Measurements from ENCODE around the gene C19orf18. TPM values are rescaled to one million over a fixed set of nuclear protein-coding genes. Genes with fewer than 3 reads are reported as not detected.
A peak's percentile ranks its signal among the peaks of the same experiment; 100 is the strongest.

The C19orf18 gene
- total RNA-seq, 1 donor from 2014 or later, result not detected

DNA sequence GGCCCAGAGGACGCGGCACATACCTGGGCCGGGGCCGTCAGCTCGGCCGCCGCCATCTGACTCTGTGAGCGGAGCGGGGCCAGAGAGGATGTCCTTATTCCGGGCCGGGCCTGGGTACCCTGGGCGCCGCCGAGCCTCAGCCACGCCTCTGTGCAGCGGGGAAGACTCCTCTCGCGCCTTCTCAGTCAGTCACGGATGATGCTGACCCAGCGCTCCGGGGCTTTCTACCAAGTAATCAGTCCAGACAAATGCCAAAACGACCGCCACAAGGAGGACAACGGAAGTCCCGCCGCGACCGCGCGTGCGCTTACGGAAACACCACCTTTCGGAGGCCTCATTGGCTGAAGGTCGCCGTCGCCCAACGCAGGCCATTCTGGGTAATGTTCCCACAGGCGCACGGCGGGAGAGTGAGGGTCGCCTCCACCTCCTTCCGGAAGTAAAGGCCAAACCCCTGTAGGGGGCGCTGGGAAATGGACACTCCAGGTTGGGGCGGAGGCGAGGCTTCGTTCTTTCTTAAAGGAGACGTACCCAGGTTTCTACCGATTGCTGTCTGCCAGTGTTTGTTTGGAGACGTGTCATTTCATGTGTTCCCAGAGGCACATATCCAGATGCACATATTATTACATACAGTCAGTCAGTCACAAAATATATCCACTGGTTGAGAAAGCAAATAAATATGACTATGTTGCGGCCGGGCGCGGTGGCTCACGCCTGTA, 26.8 kb downstream of the C19orf18 start, which contains the start of gene ZNF256:
Gene ZNF256 (minus strand): TSS at position 288 of the 716 bp plus-strand sequence. CDS start 232 bp downstream, at position 56.
- DNase-seq (ENCODE audit: low spot score), result peak; percentile 97

GRCh38 chr19:57947088-57947418, 27.3 kb downstream of the C19orf18 start:
- no peak for DNase-seq (ENCODE audit: low spot score)

- no peak for DNase-seq (ENCODE audit: low spot score)
These were observed 28.0 kb downstream of the C19orf18 start for GRCh38 chr19:57946316-57946715.

DNA sequence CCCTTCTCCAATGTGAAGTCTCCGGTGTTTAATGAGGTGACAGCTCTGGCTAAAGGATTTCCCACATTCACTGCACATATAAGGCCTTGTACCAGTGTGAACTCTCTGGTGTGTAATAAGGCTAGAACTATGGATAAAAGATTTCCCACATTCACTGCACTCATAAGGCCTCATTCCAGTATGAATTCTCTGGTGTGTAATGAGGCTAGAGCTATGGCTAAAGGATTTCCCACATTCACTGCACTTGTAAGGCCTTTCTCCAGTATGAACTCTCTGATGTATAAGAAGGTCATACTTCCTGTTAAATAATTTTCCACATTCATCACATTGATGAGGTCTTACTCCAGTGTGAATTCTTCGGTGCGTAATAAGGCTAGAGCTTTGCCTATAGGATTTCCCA, 32.7 kb downstream of the C19orf18 start:
- DNase-seq (ENCODE audit: low spot score), result no peak

GRCh38 chr19:57935731-57936130, 38.6 kb downstream of the C19orf18 start:
- no peak for DNase-seq (ENCODE audit: low spot score)

DNA sequence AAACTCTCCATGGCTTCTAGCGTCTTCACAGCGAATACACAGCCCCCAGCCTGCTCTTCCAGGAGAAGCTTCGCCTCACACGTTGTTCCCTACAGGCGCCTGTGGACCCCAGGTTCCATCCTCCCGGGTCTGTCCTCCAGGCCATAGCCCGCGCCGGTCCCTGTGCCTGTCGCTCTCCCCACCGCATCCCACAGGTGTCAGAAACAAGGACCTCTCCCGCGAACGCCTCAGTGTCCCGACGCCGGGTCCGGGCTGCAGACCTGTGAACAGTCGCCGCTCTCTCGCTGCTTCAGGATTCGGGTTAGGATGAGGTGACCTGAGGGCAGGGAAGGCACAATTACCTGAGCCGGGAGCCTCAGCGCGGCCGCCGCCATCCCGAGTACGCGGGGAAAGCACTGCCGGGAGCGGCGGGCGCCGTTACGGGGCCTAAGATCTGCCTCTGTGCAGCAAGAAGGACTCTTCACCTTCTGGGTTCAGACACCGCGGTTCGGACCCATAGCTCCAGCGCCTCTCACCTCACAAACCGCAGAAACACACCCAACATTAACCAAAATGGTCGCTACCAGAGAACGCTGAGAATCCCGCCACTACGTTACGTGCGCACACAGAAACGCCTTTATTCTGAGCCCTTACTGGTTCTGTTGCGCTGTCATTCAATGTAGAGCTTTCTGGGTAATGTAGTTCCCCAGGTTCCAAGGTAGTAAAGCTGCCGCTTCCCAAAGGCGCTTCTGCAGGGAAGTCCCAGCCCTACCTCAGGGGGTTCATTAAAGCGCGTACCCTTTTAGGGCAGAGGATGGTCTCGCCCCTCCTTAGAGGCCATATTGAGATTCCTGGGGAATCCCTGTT, 39.3 kb downstream of the C19orf18 start, which contains the start of gene ZNF418:
Gene ZNF418 (minus strand): TSS at position 583 of the 846 bp plus-strand sequence. CDS start 1,580 bp downstream, outside the sequence.
- peak; percentile 93 for DNase-seq (ENCODE audit: low spot score)

DNA sequence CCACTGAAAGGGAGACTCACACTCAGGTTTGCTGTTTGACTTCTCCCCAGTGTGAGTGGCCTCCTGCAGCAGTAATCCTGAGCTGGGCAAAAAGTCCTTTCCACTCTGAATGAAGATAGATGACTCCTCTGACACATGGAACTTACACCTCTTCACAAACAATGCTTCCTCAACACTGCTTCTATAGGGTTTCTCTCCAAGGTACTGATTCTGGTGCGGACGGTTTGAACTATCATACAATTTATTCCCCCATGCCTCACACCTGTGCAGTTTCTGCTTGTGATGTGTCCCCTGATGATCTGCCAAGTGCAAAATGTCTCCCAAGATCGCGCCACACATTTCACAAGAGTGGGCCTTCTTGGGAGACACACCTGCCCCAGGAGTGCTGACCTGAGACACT, 46.7 kb downstream of the C19orf18 start:
- DNase-seq (ENCODE audit: low spot score), result no peak

- peak; percentile 99 for DNase-seq (ENCODE audit: low spot score)
These were observed 58.0 kb downstream of the C19orf18 start, which contains the start of gene ZNF417 for GRCh38 chr19:57916168-57916995. ZNF417 (minus strand) TSS chr19:57916592; CDS start chr19:57916411, 181 bp downstream.

DNA sequence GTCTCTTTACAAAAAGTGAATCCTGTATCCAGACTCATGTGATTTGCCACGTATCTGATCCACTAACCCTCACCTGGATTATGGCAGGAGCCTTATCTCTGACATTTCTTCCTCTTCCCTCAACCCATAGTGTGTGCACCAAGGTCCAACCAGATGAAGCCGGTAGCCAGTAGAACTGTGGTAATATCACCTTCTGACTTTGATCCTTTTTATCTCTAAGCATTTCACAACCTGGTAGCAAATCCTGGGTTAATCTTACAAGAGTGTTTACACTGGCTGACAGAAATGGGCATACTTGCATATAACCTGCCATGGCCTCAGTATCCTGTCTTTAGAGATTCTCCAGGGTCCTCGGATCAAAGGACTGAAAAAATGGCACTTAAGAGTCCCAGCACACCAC, 59.8 kb downstream of the C19orf18 start:
- no peak for DNase-seq (ENCODE audit: low spot score)

Other genes with a start within 250 kb of the C19orf18 start
- 10.4 TPM for gene ZNF671, start 246.9 kb downstream of the C19orf18 start, total RNA-seq (ENCODE audit: insufficient read depth, low replicate concordance)
- gene ZNF776, start 227.7 kb downstream of the C19orf18 start, total RNA-seq (ENCODE audit: insufficient read depth, low replicate concordance), result 25.8 TPM
- gene ZNF586, start 204.9 kb downstream of the C19orf18 start, total RNA-seq (ENCODE audit: insufficient read depth, low replicate concordance), result 19.3 TPM
- gene ZNF552, start 159.6 kb downstream of the C19orf18 start, total RNA-seq (ENCODE audit: insufficient read depth, low replicate concordance), result 3.1 TPM
- gene ZNF587B, start 144.2 kb downstream of the C19orf18 start, total RNA-seq (ENCODE audit: insufficient read depth, low replicate concordance), result 29.1 TPM
- 27.0 TPM for gene ZNF587, start 124.7 kb downstream of the C19orf18 start, total RNA-seq (ENCODE audit: insufficient read depth, low replicate concordance)
- 20.0 TPM for gene ZNF814, start 85.5 kb downstream of the C19orf18 start, total RNA-seq (ENCODE audit: insufficient read depth, low replicate concordance)
- gene ZNF417, start 57.9 kb downstream of the C19orf18 start, total RNA-seq (ENCODE audit: insufficient read depth, low replicate concordance), result 29.1 TPM
- 21.2 TPM for gene ZNF418, start 39.1 kb downstream of the C19orf18 start, total RNA-seq (ENCODE audit: insufficient read depth, low replicate concordance)
- 14.0 TPM for gene ZNF256, start 26.8 kb downstream of the C19orf18 start, total RNA-seq (ENCODE audit: insufficient read depth, low replicate concordance)
- gene ZNF606, start 28.3 kb upstream of the C19orf18 start, total RNA-seq (ENCODE audit: insufficient read depth, low replicate concordance), result 64.8 TPM
- 0.24 TPM for gene ZSCAN1, start 59.5 kb upstream of the C19orf18 start, total RNA-seq (ENCODE audit: insufficient read depth, low replicate concordance)
- gene ZNF135, start 84.7 kb upstream of the C19orf18 start, total RNA-seq (ENCODE audit: insufficient read depth, low replicate concordance), result 8.9 TPM
- 46.2 TPM for gene ZSCAN18, start 123.7 kb upstream of the C19orf18 start, total RNA-seq (ENCODE audit: insufficient read depth, low replicate concordance)
- gene ZNF329, start 176.3 kb upstream of the C19orf18 start, total RNA-seq (ENCODE audit: insufficient read depth, low replicate concordance), result 11.8 TPM
- gene ZNF274, start 208.5 kb upstream of the C19orf18 start, total RNA-seq (ENCODE audit: insufficient read depth, low replicate concordance), result 14.7 TPM

Data from umbilical cord (tissue), 2 donors.